IMR-90 (cell line): ENCODE results near the gene ADARB2. TPM values are rescaled to one million over a fixed set of nuclear protein-coding genes. Genes with fewer than 3 reads are reported as not detected.

Source experiments
- ATAC-seq: fragments of 200-7000 bp; cut with Tn5 transposase; 2 replicates; pipeline ENCODE4 v1.9.1; 2020; ENCODE audit warnings: low read depth, mild to moderate bottlenecking, moderate library complexity
- BruUV-seq: library from RNA; stranded (reverse); fragments of 400-500 nt; replicated peaks from 2 replicates; lab custom pipeline; 2021; lab: Mats Ljungman, UMichigan
- CTCF ChIA-PET: fragments of 300-600 bp; formaldehyde crosslinking; extraction: SDS; loops from one replicate; lab custom pipeline; 2021; ENCODE audit warnings: antibody characterized with exemption; lab: Yijun Ruan, JAX
- POLR2A ChIA-PET: fragments of 300-600 bp; sonication (Branson Sonifier 250); formaldehyde crosslinking; loops from one replicate; lab custom pipeline; 2022; ENCODE audit warnings: antibody characterized with exemption; ENCODE audit not compliant: unreplicated experiment; lab: Charles Lee
- DNase-seq: peaks from one replicate; pipeline ENCODE4 v3.0.0; 2013
- H2AFZ ChIP-seq: replicated peaks from 2 replicates; pipeline ENCODE3; 2013; ENCODE audit warnings: low read length, mild to moderate bottlenecking; ENCODE audit not compliant: poor library complexity
- H2AK5ac ChIP-seq: 2 replicates; pipeline ENCODE4 v1.6.1; 2013; ENCODE audit warnings: low read depth, low read length, inconsistent platforms
- H2AK9ac ChIP-seq: replicated peaks from 2 replicates; pipeline ENCODE3; 2013; ENCODE audit warnings: mild to moderate bottlenecking, low read depth, low read length, moderate library complexity; ENCODE audit not compliant: poor library complexity
- H2BK120ac ChIP-seq: 2 replicates; pipeline ENCODE4 v1.6.1; 2013; ENCODE audit warnings: low read depth, low read length, inconsistent platforms
- H2BK15ac ChIP-seq: 3 replicates; pipeline ENCODE4 v1.6.1; 2013; ENCODE audit warnings: low read depth, low read length, inconsistent platforms
- H2BK20ac ChIP-seq: 2 replicates; pipeline ENCODE4 v1.6.1; 2013; ENCODE audit warnings: low read depth, mild to moderate bottlenecking, inconsistent platforms, low read length, moderate library complexity
- H2BK5ac ChIP-seq: 2 replicates; pipeline ENCODE4 v1.6.1; 2013; ENCODE audit warnings: mild to moderate bottlenecking, low read depth, low read length, inconsistent platforms; ENCODE audit not compliant: poor library complexity, severe bottlenecking
- H3K14ac ChIP-seq: replicated peaks from 2 replicates; pipeline ENCODE4 v1.6.1; 2013; ENCODE audit warnings: low read depth, low read length, inconsistent platforms
- H3K18ac ChIP-seq: 2 replicates; pipeline ENCODE4 v1.6.1; 2013; ENCODE audit warnings: low read depth, low read length, control low read depth
- H3K23ac ChIP-seq: 2 replicates; pipeline ENCODE4 v1.6.1; 2013; ENCODE audit warnings: low read depth, low read length, inconsistent platforms
- H3K27ac ChIP-seq: 2 replicates; pipeline ENCODE4 v1.5.1; 2013; ENCODE audit warnings: mild to moderate bottlenecking, control low read depth, low read length; ENCODE audit not compliant: insufficient read depth
- H3K27me3 ChIP-seq: 2 replicates; pipeline ENCODE4 v1.6.1; 2013; ENCODE audit warnings: low read length; ENCODE audit not compliant: control insufficient read depth, insufficient read depth
- H3K36me3 ChIP-seq: 2 replicates; pipeline ENCODE4 v1.6.1; 2013; ENCODE audit warnings: low read length, mixed read lengths; ENCODE audit not compliant: control insufficient read depth, insufficient read depth
- H3K4ac ChIP-seq: 2 replicates; pipeline ENCODE4 v1.6.1; 2013; ENCODE audit warnings: low read depth, low read length, inconsistent platforms
- H3K4me1 ChIP-seq: 2 replicates; pipeline ENCODE4 v1.6.1; 2013; ENCODE audit warnings: low read length, mixed read lengths; ENCODE audit not compliant: control insufficient read depth, insufficient read depth
- H3K4me2 ChIP-seq: 2 replicates; pipeline ENCODE4 v1.6.1; 2013; ENCODE audit warnings: low read depth, mild to moderate bottlenecking, control low read depth, low read length, moderate library complexity
- H3K4me3 ChIP-seq: 2 replicates; pipeline ENCODE4 v1.5.1; 2013; ENCODE audit warnings: low read depth, mild to moderate bottlenecking, control low read depth, low read length, moderate library complexity; ENCODE audit not compliant: insufficient read depth
- H3K56ac ChIP-seq: 2 replicates; pipeline ENCODE4 v1.6.1; 2013; ENCODE audit warnings: low read length, inconsistent platforms; ENCODE audit not compliant: insufficient read depth; ENCODE audit errors: extremely low read depth
- H3K79me1 ChIP-seq, 2 experiments: 2 replicates each; pipeline ENCODE4 v1.6.1; 2013; ENCODE audit warnings: low read length in 2 of 2, inconsistent platforms in 1 of 2, low read depth in 1 of 2
- H3K9ac ChIP-seq: 2 replicates; pipeline ENCODE4 v1.6.1; 2013; ENCODE audit warnings: low read depth, low read length, control low read depth
- H3K9me1 ChIP-seq: 2 replicates; pipeline ENCODE4 v1.6.1; 2013; ENCODE audit warnings: low read length, inconsistent platforms; ENCODE audit not compliant: insufficient read depth
- H3K9me3 ChIP-seq: 2 replicates; pipeline ENCODE4 v1.6.1; 2013; ENCODE audit warnings: low read length; ENCODE audit not compliant: control insufficient read depth, insufficient read depth
- H4K20me1 ChIP-seq: 2 replicates; pipeline ENCODE4 v1.6.1; 2013; ENCODE audit warnings: low read length, inconsistent platforms; ENCODE audit not compliant: insufficient read depth
- H4K5ac ChIP-seq: 2 replicates; pipeline ENCODE4 v1.6.1; 2013; ENCODE audit warnings: mild to moderate bottlenecking, low read depth, low read length, control low read depth
- H4K8ac ChIP-seq, 2 experiments: 2 replicates each; pipeline ENCODE4 v1.6.1; 2013; ENCODE audit warnings: low read depth in 2 of 2, low read length in 2 of 2, control low read depth in 1 of 2, inconsistent platforms in 1 of 2
- H4K91ac ChIP-seq: 2 replicates; pipeline ENCODE4 v1.6.1; 2013; ENCODE audit warnings: low read depth, low read length, inconsistent platforms; ENCODE audit not compliant: insufficient read depth
- CHD1 ChIP-seq: IDR thresholded peaks from 2 replicates; pipeline ENCODE4 v1.6.1; 2012; ENCODE audit warnings: low read depth, low read length, improper control_type of control experiment
- MAFK ChIP-seq: IDR thresholded peaks from 2 replicates; pipeline ENCODE4 v1.6.1; 2012; ENCODE audit warnings: low read depth, low read length, improper control_type of control experiment
- POLR2A ChIP-seq: IDR thresholded peaks from 2 replicates; pipeline ENCODE4 v1.6.1; 2012; ENCODE audit warnings: mild to moderate bottlenecking, low read depth, low read length
- RFX5 ChIP-seq: IDR thresholded peaks from 2 replicates; pipeline ENCODE4 v1.8.0; 2012; ENCODE audit warnings: low read depth, mild to moderate bottlenecking, low read length, moderate library complexity
- SMC3 ChIP-seq: fragments of 150-350 bp; IDR thresholded peaks from 2 replicates; pipeline ENCODE4 v1.6.1; 2016; ENCODE audit warnings: low read depth, mild to moderate bottlenecking, antibody characterized with exemption, low read length, moderate library complexity
- WGBS, 2 experiments: methylation state at CpG; one replicate each; pipeline versions ENCODE4 v1.1.5 to v1.1.7; 2013; ENCODE audit warnings: missing lambda C conversion rate in 2 of 2; ENCODE audit not compliant: insufficient read length in 1 of 2; ENCODE audit errors: extremely low coverage in 2 of 2; 5-methylcytosine and 5-hydroxymethylcytosine counted together
- dilution Hi-C: fragments of 300-500 bp; cut with HindIII; formaldehyde crosslinking; loops from one replicate; pipeline ENCODE4 v1.14.3; 2018; ENCODE audit warnings: low sequenced_read_pairs; ENCODE audit not compliant: unreplicated experiment
- in situ Hi-C: fragments of 300-500 bp; cut with MboI; formaldehyde crosslinking; loops from 3 replicates; pipeline ENCODE4 v1.14.3; 2019; ENCODE audit warnings: low sequenced_read_pairs, inconsistent platforms, mixed read lengths
- intact Hi-C: fragments of 100-400 bp; cut with micrococcal nuclease; formaldehyde crosslinking; loops from 2 replicates; pipeline ENCODE4 v1.10.0; 2022
- polyA plus RNA-seq, 3 experiments: library from polyadenylated mRNA; depleted of rRNA; stranded (reverse); fragments of >200 nt; gene quantifications; 2 replicates each; pipeline ENCODE4 v1.2.3, GENCODE V29; 2012; ENCODE audit warnings: low replicate concordance in 1 of 3
- total RNA-seq: library from RNA; depleted of rRNA; stranded (reverse); fragments of >200 nt; gene quantifications from 2 replicates; pipeline ENCODE4 v1.2.3, GENCODE V29; 2012

Gene ADARB2
- total and polyA plus RNA-seq, 2 of the 4 experiments (the other 2 are of a cell fraction): not detected

GRCh38 chr10:1154531-1155295 is 582.6 kb downstream of the ADARB2 start:
- no peak overlapping the region for H2BK15ac ChIP-seq
- dilution Hi-C loops: no loop called here
- no peak overlapping the region for H2AFZ ChIP-seq
- no peak overlapping the region for H3K23ac ChIP-seq
- no peak overlapping the region for H4K8ac ChIP-seq
- no peaks in the 10 kb centered on the region for H3K79me1 ChIP-seq
- no peak overlapping the region for H2AK5ac ChIP-seq
- no peak overlapping the region for H3K4me3 ChIP-seq
- no peaks in the 10 kb centered on the region for H3K4me1 ChIP-seq
- H2AK9ac ChIP-seq: no peak overlapping the region
- H3K4me2 ChIP-seq: no peak overlapping the region
- ChIA-PET CTCF (no interaction called here), POLR2A (no interaction called here)
- H2BK20ac ChIP-seq: no peak overlapping the region
- H4K91ac ChIP-seq: no peak overlapping the region
- H3K9ac ChIP-seq: no peak overlapping the region
- H3K36me3 ChIP-seq: no peaks in the 10 kb centered on the region
- no peak overlapping the region for H3K27ac ChIP-seq
- no peak overlapping the region for H3K18ac ChIP-seq
- H4K5ac ChIP-seq: no peak overlapping the region
- no peaks in the 10 kb centered on the region for H3K9me1 ChIP-seq
- 40% methylated on average over 1 of the region's 9 CpGs; no CpG with 5 or more reads in 1 of the 2 experiments for WGBS, 2 experiments
- no peak overlapping the region for H3K4ac ChIP-seq
- H2BK120ac ChIP-seq: no peak overlapping the region
- BruUV-seq: no TSS peak
- H3K56ac ChIP-seq: no peak overlapping the region
- in situ Hi-C loops: no loop called here
- peaks cover 5% of the 10 kb centered on the region; the same call in 1 of the 2 replicates for H3K27me3 ChIP-seq
- no peak overlapping the region for H2BK5ac ChIP-seq
- H4K20me1 ChIP-seq: no peaks in the 10 kb centered on the region
- TF ChIP-seq POLR2A (peak; percentile 31; the same call in 1 of the 2 replicates), SMC3 (no peak), MAFK (no peak), RFX5 (no peak), CHD1 (no peak)
- DNase-seq: no peak
- intact Hi-C loops: no loop called here
- no peak overlapping the region for H3K14ac ChIP-seq
- no peaks in the 10 kb centered on the region; the same call in 1 of the 2 replicates for H3K9me3 ChIP-seq
- no peak for ATAC-seq
